Sigmoid colon (tissue), 4 donors: ENCODE results near the gene SGCD.

ENCODE experiments used
- EP300 ChIP-seq, 4 donors: sonication (generic); formaldehyde crosslinking; IDR thresholded peaks; one replicate each; pipeline ENCODE4 v1.6.1; 2017; ENCODE audit warnings: antibody characterized with exemption in 4 of 4
- POLR2A ChIP-seq, 2 donors: fragments of 450-650 bp; IDR thresholded peaks; one replicate each; pipeline ENCODE4 v1.6.1; 2016; ENCODE audit warnings: antibody characterized with exemption in 2 of 2, mild to moderate bottlenecking in 2 of 2, moderate library complexity in 2 of 2
- POLR2AphosphoS5 ChIP-seq, 4 donors: sonication (generic); formaldehyde crosslinking; IDR thresholded peaks; one replicate each; pipeline ENCODE4 v1.6.1; 2017; ENCODE audit warnings: antibody characterized with exemption in 4 of 4
- TF ChIP-seq, protein P1 (sequence below), 4 experiments: fragments of 450-650 bp in 3 of 4; fragments of 200-600 bp in 1 of 4; IDR thresholded peaks; one replicate each; pipeline ENCODE4 v1.5.1; 2016 to 2019; ENCODE audit warnings: antibody characterized with exemption in 4 of 4, mild to moderate bottlenecking in 3 of 4, moderate library complexity in 2 of 4

GRCh38 chr5:156456857-156457256 is 129.9 kb downstream of the SGCD start:
- no peak for TF ChIP-seq EP300 (IDR thresholded peaks at IDR 0.05)
- TF ChIP-seq, protein P1, sequence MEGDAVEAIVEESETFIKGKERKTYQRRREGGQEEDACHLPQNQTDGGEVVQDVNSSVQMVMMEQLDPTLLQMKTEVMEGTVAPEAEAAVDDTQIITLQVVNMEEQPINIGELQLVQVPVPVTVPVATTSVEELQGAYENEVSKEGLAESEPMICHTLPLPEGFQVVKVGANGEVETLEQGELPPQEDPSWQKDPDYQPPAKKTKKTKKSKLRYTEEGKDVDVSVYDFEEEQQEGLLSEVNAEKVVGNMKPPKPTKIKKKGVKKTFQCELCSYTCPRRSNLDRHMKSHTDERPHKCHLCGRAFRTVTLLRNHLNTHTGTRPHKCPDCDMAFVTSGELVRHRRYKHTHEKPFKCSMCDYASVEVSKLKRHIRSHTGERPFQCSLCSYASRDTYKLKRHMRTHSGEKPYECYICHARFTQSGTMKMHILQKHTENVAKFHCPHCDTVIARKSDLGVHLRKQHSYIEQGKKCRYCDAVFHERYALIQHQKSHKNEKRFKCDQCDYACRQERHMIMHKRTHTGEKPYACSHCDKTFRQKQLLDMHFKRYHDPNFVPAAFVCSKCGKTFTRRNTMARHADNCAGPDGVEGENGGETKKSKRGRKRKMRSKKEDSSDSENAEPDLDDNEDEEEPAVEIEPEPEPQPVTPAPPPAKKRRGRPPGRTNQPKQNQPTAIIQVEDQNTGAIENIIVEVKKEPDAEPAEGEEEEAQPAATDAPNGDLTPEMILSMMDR (IDR thresholded peaks at IDR 0.05): no peak
- TF ChIP-seq POLR2AphosphoS5 (IDR thresholded peaks at IDR 0.05): no peak
- TF ChIP-seq POLR2A (IDR thresholded peaks at IDR 0.05): no peak
